SU-DHL-6 (cell line): ENCODE measurements around the gene KANSL3.

Source experiments
- CTCF ChIP-seq: fragments of 200-600 bp; sonication (generic); IDR thresholded peaks from one replicate; pipeline ENCODE4 v1.5.1; 2017; ENCODE audit warnings: antibody characterized with exemption, mild to moderate bottlenecking, low read length, moderate library complexity; ENCODE audit not compliant: insufficient read depth, poor library complexity, severe bottlenecking
- EZH2phosphoT487 ChIP-seq: fragments of 200-600 bp; sonication (generic), shearing (Covaris generic); conservative IDR thresholded peaks from 2 replicates; pipeline ENCODE4 v1.6.1; 2018; ENCODE audit warnings: mild to moderate bottlenecking, antibody characterized with exemption, low read length, moderate library complexity, mixed read lengths

DNA sequence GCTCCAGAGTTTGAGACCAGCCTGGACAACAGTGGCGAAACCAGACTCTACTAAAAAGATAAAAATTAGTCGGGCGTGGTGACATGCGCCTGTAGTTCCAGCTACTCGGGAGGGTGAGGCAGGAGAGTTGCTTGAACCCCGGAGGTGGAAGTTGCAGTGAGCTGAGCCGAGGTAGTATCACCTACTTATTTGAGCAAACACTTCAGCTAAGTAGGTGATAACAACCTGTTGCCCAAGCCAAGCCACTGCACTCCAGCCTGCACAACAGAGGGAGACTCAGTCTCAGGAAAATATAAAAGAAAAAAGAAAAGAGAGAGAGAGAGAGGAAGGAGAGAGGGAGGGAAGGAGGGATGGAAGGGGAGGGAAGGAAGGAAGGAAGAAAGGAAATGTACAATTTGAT lies 25.7 kb upstream of the KANSL3 start:
- TF ChIP-seq CTCF (no peak), EZH2phosphoT487 (no peak)
